ENCODE results near the gene MXD3.
A peak's percentile ranks its signal among the peaks of the same experiment; 100 is the strongest.
"Not testable (repeated sequence)": the region's sequence is repeated elsewhere in the genome, so short reads cannot be mapped to it uniquely, and the experiment has no call there.

The MXD3 gene

GRCh38 chr5:177343000-177343399, 31.3 kb upstream of the MXD3 start:
- not testable (repeated sequence) for DNase-seq

GRCh38 chr5:177339107-177339638, 27.5 kb upstream of the MXD3 start:
- DNase-seq = peak; percentile 54

- DNase-seq = no peak
These were observed 26.8 kb upstream of the MXD3 start for GRCh38 chr5:177338251-177339106.

GRCh38 chr5:177336603-177337494, 25.2 kb upstream of the MXD3 start:
- DNase-seq = no peak

- peak; percentile 12 for DNase-seq
These were observed 24.4 kb upstream of the MXD3 start for GRCh38 chr5:177336112-177336511.

GRCh38 chr5:177335701-177336065, 24.0 kb upstream of the MXD3 start:
- DNase-seq = no peak

GRCh38 chr5:177334781-177335700, 23.3 kb upstream of the MXD3 start:
- no peak for DNase-seq

GRCh38 chr5:177334155-177334551, 22.5 kb upstream of the MXD3 start:
- DNase-seq = no peak

- DNase-seq = no peak
These were observed 21.9 kb upstream of the MXD3 start for GRCh38 chr5:177333420-177334154.

- no peak for DNase-seq
These were observed 21.2 kb upstream of the MXD3 start for GRCh38 chr5:177332896-177333260.

GRCh38 chr5:177332031-177332895, 20.6 kb upstream of the MXD3 start:
- DNase-seq = no peak

GRCh38 chr5:177330991-177331842, 19.5 kb upstream of the MXD3 start:
- DNase-seq = no peak

GRCh38 chr5:177329883-177330282, 18.2 kb upstream of the MXD3 start:
- DNase-seq = no peak

GRCh38 chr5:177328545-177329231, 17.0 kb upstream of the MXD3 start:
- DNase-seq = no peak

- no peak for DNase-seq
These were observed 16.1 kb upstream of the MXD3 start for GRCh38 chr5:177327539-177328522.

GRCh38 chr5:177325868-177326381, 14.2 kb upstream of the MXD3 start:
- DNase-seq = no peak

GRCh38 chr5:177320879-177321278, 9.2 kb upstream of the MXD3 start:
- no peak for DNase-seq

All from NCI-H69 (cell line).